A549 (cell line): ENCODE results near the gene CSN2. TPM values are rescaled to one million over a fixed set of nuclear protein-coding genes. Genes with fewer than 3 reads are reported as not detected.

ENCODE experiments used
- ATAC-seq, 2 experiments: fragments of 200-7000 bp in 1 of 2; fragments of >200 bp in 1 of 2; cut with Nextera tagmentation in 1 of 2; cut with Tn5 transposase in 1 of 2; 3 replicates each; pipeline versions ENCODE4 v1.8.0 to v1.9.1; 2018 to 2020; ENCODE audit warnings: mild to moderate bottlenecking in 1 of 2, moderate library complexity in 1 of 2
- CTCF ChIA-PET: fragments of 300-600 bp; sonication (Branson Sonifier 250); formaldehyde crosslinking; extraction: SDS; loops from one replicate; lab custom pipeline; 2021; ENCODE audit warnings: antibody characterized with exemption, inconsistent platforms; lab: Yijun Ruan, JAX
- POLR2A ChIA-PET: fragments of 350-600 bp; formaldehyde crosslinking; extraction: SDS; loops from one replicate; lab custom pipeline; 2021; ENCODE audit warnings: antibody characterized with exemption, inconsistent platforms; lab: Yijun Ruan, JAX
- DNase-seq, 2 experiments: peaks; one replicate each; pipeline versions ENCODE4 v3.0.0 to v3.0.0-alpha.2; 2011 to 2016; ENCODE audit warnings: low read depth in 1 of 2, low spot score in 1 of 2
- FAIRE-seq: peaks from 2 replicates; lab custom pipeline; 2011; peaks lifted over from hg19 to GRCh38; lab: Jason Lieb, UNC
- H3K27ac ChIP-seq, 2 experiments: fragments of >200 bp; sonication (Bioruptor Twin); formaldehyde crosslinking; 3 replicates each; pipeline ENCODE4 v1.5.1; 2016 to 2017
- H3K4me1 ChIP-seq: fragments of >200 bp; sonication (Bioruptor Twin); formaldehyde crosslinking; 3 replicates; pipeline ENCODE4 v1.6.1; 2016
- H3K4me2 ChIP-seq: fragments of >200 bp; sonication (Bioruptor Twin); formaldehyde crosslinking; 3 replicates; pipeline ENCODE4 v1.6.1; 2016
- H3K4me3 ChIP-seq: fragments of >200 bp; sonication (Bioruptor Twin); formaldehyde crosslinking; 3 replicates; pipeline ENCODE4 v1.5.1; 2016
- H3K9me3 ChIP-seq: fragments of >200 bp; sonication (Bioruptor Twin); formaldehyde crosslinking; 3 replicates; pipeline ENCODE4 v1.6.1; 2016
- CBX8 ChIP-seq: fragments of 200-600 bp; sonication (generic); IDR thresholded peaks from 2 replicates; pipeline ENCODE4 v1.6.1; 2016
- CEBPB ChIP-seq, 2 experiments: fragments of >200 bp in 1 of 2; sonication (Bioruptor Twin) in 1 of 2; formaldehyde crosslinking in 1 of 2; IDR thresholded peaks; 2 replicates each; pipeline ENCODE4 v1.6.1; 2012 to 2016
- ESRRA ChIP-seq: fragments of 150-350 bp; IDR thresholded peaks from 2 replicates; pipeline ENCODE4 v1.6.1; 2014; ENCODE audit warnings: mild to moderate bottlenecking, low read length, borderline replicate concordance
- GATA3 ChIP-seq: IDR thresholded peaks from 2 replicates; pipeline ENCODE4 v1.6.1; 2012; ENCODE audit warnings: borderline replicate concordance
- HDAC2 ChIP-seq: fragments of 200-600 bp; sonication (generic); IDR thresholded peaks from 2 replicates; pipeline ENCODE4 v1.6.1; 2016
- HOXB13 ChIP-seq: fragments of 250-450 bp; sonication (Bioruptor Pico); IDR thresholded peaks from 2 replicates; pipeline ENCODE4 v1.5.0; 2020; ENCODE audit warnings: low read depth, mild to moderate bottlenecking, moderate library complexity
- HOXB5 ChIP-seq: fragments of 250-450 bp; sonication (Bioruptor Pico); IDR thresholded peaks from 2 replicates; pipeline ENCODE4 v1.5.0; 2020; ENCODE audit warnings: mild to moderate bottlenecking, moderate library complexity
- JUNB ChIP-seq: fragments of >200 bp; sonication (Bioruptor Twin); formaldehyde crosslinking; IDR thresholded peaks from 2 replicates; pipeline ENCODE4 v1.6.1; 2016
- KDM1A ChIP-seq: fragments of 200-600 bp; sonication (generic); IDR thresholded peaks from 2 replicates; pipeline ENCODE4 v1.6.1; 2016; ENCODE audit warnings: low read depth, mild to moderate bottlenecking
- MAZ ChIP-seq: fragments of 150-350 bp; IDR thresholded peaks from 2 replicates; pipeline ENCODE4 v1.6.1; 2014; ENCODE audit warnings: antibody characterized with exemption, low read depth, low read length, borderline replicate concordance
- MYC ChIP-seq: IDR thresholded peaks from 2 replicates; pipeline ENCODE4 v1.6.1; 2012; ENCODE audit warnings: mild to moderate bottlenecking, inconsistent platforms, low read length, improper control_type of control experiment, borderline replicate concordance
- NPAS2 ChIP-seq: fragments of 250-450 bp; sonication (Bioruptor Pico); IDR thresholded peaks from 2 replicates; pipeline ENCODE4 v1.8.0; 2022; ENCODE audit warnings: mild to moderate bottlenecking, moderate library complexity, borderline replicate concordance
- POLR2A ChIP-seq: IDR thresholded peaks from 2 replicates; pipeline ENCODE4 v1.6.1; 2012; ENCODE audit warnings: mild to moderate bottlenecking, low read length
- POLR2AphosphoS2 ChIP-seq: conservative IDR thresholded peaks from 2 replicates; pipeline ENCODE4 v1.6.1; 2012; ENCODE audit warnings: low read length, improper control_type of control experiment, inconsistent platforms
- RAD21 ChIP-seq, 2 experiments: fragments of >200 bp in 1 of 2; sonication (Bioruptor Twin) in 1 of 2; formaldehyde crosslinking in 1 of 2; IDR thresholded peaks in 1 of 2; conservative IDR thresholded peaks in 1 of 2; 2 replicates in 1 of 2; 3 replicates in 1 of 2; pipeline ENCODE4 v1.6.1; 2012 to 2018; ENCODE audit warnings: inconsistent platforms in 1 of 2
- RARB ChIP-seq: fragments of 250-450 bp; sonication (Bioruptor Pico); IDR thresholded peaks from 2 replicates; pipeline ENCODE4 v1.8.0; 2021; ENCODE audit warnings: mild to moderate bottlenecking, moderate library complexity
- RFX5 ChIP-seq: fragments of 450-650 bp; IDR thresholded peaks from 2 replicates; pipeline ENCODE4 v1.7.1; 2014; ENCODE audit warnings: antibody characterized with exemption, mild to moderate bottlenecking, moderate library complexity
- RNF2 ChIP-seq: fragments of 200-600 bp; sonication (generic); IDR thresholded peaks from 2 replicates; pipeline ENCODE4 v1.6.1; 2016; ENCODE audit warnings: low read depth, mild to moderate bottlenecking, antibody characterized with exemption, moderate library complexity, borderline replicate concordance
- TP53 ChIP-seq: fragments of 250-450 bp; sonication (Bioruptor Pico); IDR thresholded peaks from 2 replicates; pipeline ENCODE4 v1.5.0; 2021; ENCODE audit warnings: mild to moderate bottlenecking, moderate library complexity
- WGBS: methylation state at CpG from one replicate; pipeline ENCODE4 v1.1.6; 2017; ENCODE audit errors: missing lambda C conversion rate; 5-methylcytosine and 5-hydroxymethylcytosine counted together
- polyA plus RNA-seq, 4 experiments: library from polyadenylated mRNA; depleted of rRNA in 3 of 4; stranded (reverse); fragments of >200 nt; fragmentation: RNase III in 1 of 4; extraction: RNeasy Plus Mini Kit Qiagen cat#74134 plus additional on column Dnase treatment in 1 of 4; gene quantifications; 2 replicates in 3 of 4; 3 replicates in 1 of 4; pipeline ENCODE4 v1.2.3, GENCODE V29; 2011 to 2017
- TF ChIP-seq, protein P1 (sequence below): fragments of 250-450 bp; sonication (Bioruptor Pico); IDR thresholded peaks from 2 replicates; pipeline ENCODE4 v1.5.0; 2021; ENCODE audit warnings: mild to moderate bottlenecking, moderate library complexity, borderline replicate concordance
- TF ChIP-seq, protein P2 (sequence below): fragments of 250-450 bp; sonication (Bioruptor Pico); IDR thresholded peaks from 2 replicates; pipeline ENCODE4 v1.5.0; 2020; ENCODE audit warnings: low read depth, mild to moderate bottlenecking, moderate library complexity
- TF ChIP-seq, protein P3 (sequence below): fragments of 200-600 bp; sonication (generic); IDR thresholded peaks from 2 replicates; pipeline ENCODE4 v1.6.1; 2016; ENCODE audit warnings: antibody characterized with exemption, mild to moderate bottlenecking, moderate library complexity

CSN2 gene
- polyA plus RNA-seq, 2 of the 4 experiments (the other 2 are of a cell fraction) = not detected

DNA sequence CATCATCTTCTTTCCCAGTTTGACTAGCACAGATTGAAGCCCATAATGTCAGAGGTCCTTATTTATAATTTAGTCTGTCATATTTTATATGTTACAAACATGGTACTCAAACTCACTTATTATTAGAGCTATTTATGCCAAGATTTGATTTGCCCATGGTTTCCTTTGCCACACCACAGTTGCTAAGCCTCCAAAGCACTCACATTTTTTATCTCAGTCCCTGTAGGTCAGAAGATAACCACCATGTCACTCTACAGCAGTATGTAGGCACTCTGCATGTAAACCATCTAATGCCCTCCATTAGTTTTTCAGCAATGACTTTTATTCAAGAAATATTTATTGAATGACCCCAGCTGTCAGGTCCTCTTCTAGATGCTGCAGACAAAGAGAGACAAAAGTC, 37.0 kb upstream of the CSN2 start:
- no peak for ATAC-seq
- TF ChIP-seq RNF2 = no peak
- TF ChIP-seq JUNB = no peak
- no peak for TF ChIP-seq MYC
- no peak for TF ChIP-seq POLR2AphosphoS2
- TF ChIP-seq RARB (CRISPR knock-in tag) = no peak
- no peak for TF ChIP-seq TP53 (CRISPR knock-in tag)
- no peak for TF ChIP-seq HDAC2
- no peak for TF ChIP-seq GATA3
- no peak for TF ChIP-seq ESRRA
- TF ChIP-seq, protein P1, sequence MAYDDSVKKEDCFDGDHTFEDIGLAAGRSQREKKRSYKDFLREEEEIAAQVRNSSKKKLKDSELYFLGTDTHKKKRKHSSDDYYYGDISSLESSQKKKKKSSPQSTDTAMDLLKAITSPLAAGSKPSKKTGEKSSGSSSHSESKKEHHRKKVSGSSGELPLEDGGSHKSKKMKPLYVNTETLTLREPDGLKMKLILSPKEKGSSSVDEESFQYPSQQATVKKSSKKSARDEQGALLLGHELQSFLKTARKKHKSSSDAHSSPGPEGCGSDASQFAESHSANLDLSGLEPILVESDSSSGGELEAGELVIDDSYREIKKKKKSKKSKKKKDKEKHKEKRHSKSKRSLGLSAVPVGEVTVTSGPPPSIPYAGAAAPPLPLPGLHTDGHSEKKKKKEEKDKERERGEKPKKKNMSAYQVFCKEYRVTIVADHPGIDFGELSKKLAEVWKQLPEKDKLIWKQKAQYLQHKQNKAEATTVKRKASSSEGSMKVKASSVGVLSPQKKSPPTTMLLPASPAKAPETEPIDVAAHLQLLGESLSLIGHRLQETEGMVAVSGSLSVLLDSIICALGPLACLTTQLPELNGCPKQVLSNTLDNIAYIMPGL (CRISPR knock-in tag) = no peak
- no peak for TF ChIP-seq HOXB13 (CRISPR knock-in tag)
- TF ChIP-seq, all 56 proteins: peak for 0
- H3K4me1 ChIP-seq = no peaks in the 10 kb centered on the region

DNA sequence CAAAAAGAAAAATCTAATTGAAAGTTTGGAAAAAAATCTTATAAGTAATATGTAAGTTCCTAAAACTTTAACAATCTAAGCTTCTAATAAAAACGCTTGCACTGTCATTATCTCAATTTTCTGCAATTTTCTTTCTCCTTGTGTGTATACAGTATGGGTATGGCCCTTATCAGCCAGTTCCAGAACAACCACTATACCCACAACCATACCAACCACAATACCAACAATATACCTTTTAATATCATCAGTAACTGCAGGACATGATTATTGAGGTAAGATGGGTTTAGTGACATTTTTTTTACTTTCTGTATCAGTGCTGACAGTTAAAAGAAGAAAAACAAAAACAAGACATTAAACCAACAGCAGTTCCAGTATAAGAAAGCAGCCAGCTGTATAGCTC, 35.2 kb upstream of the CSN2 start:
- Histone ChIP-seq H3K27ac (no peak overlapping the region), H3K4me2 (no peak overlapping the region), H3K4me3 (no peak overlapping the region), H3K4me1 (no peaks in the 10 kb centered on the region), H3K9me3 (no peaks in the 10 kb centered on the region)
- FAIRE-seq (no peak), ATAC-seq (no peak), DNase-seq (no peak)
- POLR2A ChIA-PET = no interaction called here
- WGBS = 29% methylated on average over 1 of the region's 1 CpG
- no peak for TF ChIP-seq CEBPB (IDR thresholded peaks at IDR 0.05)
- TF ChIP-seq MYC = no peak
- TF ChIP-seq POLR2A = no peak
- CTCF ChIA-PET = no interaction called here

More for the DNA sequence above, 37.0 kb upstream of the CSN2 start:
- ChIA-PET POLR2A (no interaction called here), CTCF (no interaction called here)
- FAIRE-seq = no peak
- DNase-seq = no peak
- Histone ChIP-seq H3K4me2 (no peak overlapping the region), H3K4me3 (no peak overlapping the region), H3K9me3 (no peaks in the 10 kb centered on the region), H3K27ac (no peak overlapping the region)

DNA sequence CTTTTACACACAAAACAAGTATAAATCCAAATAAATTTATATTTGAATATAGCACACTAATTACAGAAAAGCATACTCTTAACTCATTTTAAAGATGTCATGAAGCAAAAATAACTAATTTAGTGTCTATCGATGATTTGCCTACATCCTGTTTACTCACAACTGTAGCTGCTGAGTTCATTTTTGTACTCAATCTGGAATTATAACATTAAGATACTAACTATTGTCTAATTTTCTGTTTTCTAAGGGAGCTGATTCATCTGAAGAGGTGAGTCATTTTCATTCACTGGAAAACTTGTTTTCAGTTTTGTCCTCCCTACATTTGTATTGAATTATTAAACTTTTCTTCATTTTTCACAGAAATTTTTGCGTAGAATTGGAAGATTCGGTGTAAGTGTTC, 33.9 kb upstream of the CSN2 start:
- CTCF ChIA-PET = no interaction called here
- TF ChIP-seq, protein P2, sequence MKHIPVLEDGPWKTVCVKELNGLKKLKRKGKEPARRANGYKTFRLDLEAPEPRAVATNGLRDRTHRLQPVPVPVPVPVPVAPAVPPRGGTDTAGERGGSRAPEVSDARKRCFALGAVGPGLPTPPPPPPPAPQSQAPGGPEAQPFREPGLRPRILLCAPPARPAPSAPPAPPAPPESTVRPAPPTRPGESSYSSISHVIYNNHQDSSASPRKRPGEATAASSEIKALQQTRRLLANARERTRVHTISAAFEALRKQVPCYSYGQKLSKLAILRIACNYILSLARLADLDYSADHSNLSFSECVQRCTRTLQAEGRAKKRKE = no peak
- TF ChIP-seq MYC = no peak
- TF ChIP-seq RNF2 = no peak
- no peak for TF ChIP-seq CBX8
- no peak for TF ChIP-seq RAD21 (conservative IDR thresholded peaks at IDR 0.05 in 1 of 2, IDR thresholded peaks at IDR 0.05 in 1 of 2)
- Histone ChIP-seq H3K4me2 (no peak overlapping the region), H3K4me1 (no peaks in the 10 kb centered on the region), H3K27ac (no peak overlapping the region), H3K4me3 (no peak overlapping the region), H3K9me3 (no peaks in the 10 kb centered on the region)
- FAIRE-seq = no peak
- DNase-seq = no peak
- WGBS = 67% methylated on average over 3 of the region's 3 CpGs
- no peak for ATAC-seq
- POLR2A ChIA-PET = no interaction called here

DNA sequence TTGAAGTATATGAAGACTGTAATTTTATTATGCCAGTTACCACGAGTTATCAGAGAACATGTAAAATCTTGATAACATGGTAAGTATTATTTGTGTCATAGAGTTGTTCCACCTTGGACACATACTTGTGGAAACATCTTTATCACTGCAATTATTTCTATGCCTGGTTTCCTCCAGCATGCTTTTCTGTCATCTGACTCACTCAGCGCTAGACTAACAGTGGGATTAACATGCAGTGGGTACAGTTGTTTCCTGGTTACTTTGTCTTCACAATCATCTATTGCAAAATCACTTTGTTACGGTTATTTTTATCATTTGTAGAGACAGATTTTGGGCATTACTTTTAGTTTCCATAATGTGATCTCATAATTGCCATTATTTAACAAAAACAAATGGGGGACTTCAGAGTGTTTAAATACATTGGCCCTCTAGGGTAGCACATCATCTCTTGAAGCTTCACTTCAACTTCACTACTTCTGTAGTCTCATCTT, 30.0 kb upstream of the CSN2 start, which contains the start of gene STATH:
TSS of gene STATH (plus strand) at position 441 of the 491 bp plus-strand sequence. CDS start 2,472 bp downstream, outside the sequence.
- FAIRE-seq (no peak), DNase-seq (no peak)
- TF ChIP-seq HOXB5 (CRISPR knock-in tag) (no peak), MAZ (no peak), HDAC2 (no peak), RAD21 (conservative IDR thresholded peaks at IDR 0.05 in 1 of 2, IDR thresholded peaks at IDR 0.05 in 1 of 2) (no peak), NPAS2 (CRISPR knock-in tag) (no peak), GATA3 (no peak), RFX5 (no peak), KDM1A (no peak)
- TF ChIP-seq, protein P3, sequence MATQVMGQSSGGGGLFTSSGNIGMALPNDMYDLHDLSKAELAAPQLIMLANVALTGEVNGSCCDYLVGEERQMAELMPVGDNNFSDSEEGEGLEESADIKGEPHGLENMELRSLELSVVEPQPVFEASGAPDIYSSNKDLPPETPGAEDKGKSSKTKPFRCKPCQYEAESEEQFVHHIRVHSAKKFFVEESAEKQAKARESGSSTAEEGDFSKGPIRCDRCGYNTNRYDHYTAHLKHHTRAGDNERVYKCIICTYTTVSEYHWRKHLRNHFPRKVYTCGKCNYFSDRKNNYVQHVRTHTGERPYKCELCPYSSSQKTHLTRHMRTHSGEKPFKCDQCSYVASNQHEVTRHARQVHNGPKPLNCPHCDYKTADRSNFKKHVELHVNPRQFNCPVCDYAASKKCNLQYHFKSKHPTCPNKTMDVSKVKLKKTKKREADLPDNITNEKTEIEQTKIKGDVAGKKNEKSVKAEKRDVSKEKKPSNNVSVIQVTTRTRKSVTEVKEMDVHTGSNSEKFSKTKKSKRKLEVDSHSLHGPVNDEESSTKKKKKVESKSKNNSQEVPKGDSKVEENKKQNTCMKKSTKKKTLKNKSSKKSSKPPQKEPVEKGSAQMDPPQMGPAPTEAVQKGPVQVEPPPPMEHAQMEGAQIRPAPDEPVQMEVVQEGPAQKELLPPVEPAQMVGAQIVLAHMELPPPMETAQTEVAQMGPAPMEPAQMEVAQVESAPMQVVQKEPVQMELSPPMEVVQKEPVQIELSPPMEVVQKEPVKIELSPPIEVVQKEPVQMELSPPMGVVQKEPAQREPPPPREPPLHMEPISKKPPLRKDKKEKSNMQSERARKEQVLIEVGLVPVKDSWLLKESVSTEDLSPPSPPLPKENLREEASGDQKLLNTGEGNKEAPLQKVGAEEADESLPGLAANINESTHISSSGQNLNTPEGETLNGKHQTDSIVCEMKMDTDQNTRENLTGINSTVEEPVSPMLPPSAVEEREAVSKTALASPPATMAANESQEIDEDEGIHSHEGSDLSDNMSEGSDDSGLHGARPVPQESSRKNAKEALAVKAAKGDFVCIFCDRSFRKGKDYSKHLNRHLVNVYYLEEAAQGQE = no peak
- TF ChIP-seq, protein P1 (CRISPR knock-in tag) = no peak

More for the DNA sequence above, 30.0 kb upstream of the CSN2 start, which contains the start of gene STATH:
- ATAC-seq = no peak
- Histone ChIP-seq H3K4me2 (no peak within 1 kb of the TSS), H3K27ac (no peak within 1 kb of the TSS), H3K4me1 (no peaks in the 10 kb centered on the region), H3K4me3 (no peak within 1 kb of the TSS), H3K9me3 (no peaks in the 10 kb centered on the region)
- POLR2A ChIA-PET = no interaction called here
- WGBS = 47% methylated on average over 3 of the region's 3 CpGs
- CTCF ChIA-PET = no interaction called here
